Stimulated activated CD8-positive, alpha-beta memory T cell treated with anti-CD3 and anti-CD28 coated beads, Interleukin-15, amount 100 ng/mL, for 1 hour (primary cell): ENCODE results near the gene BEX3.

Experiments
- DNase-seq: peaks from one replicate; pipeline ENCODE4 v3.0.0-alpha.2; 2020; ENCODE audit warnings: low read depth

BEX3 gene

DNA sequence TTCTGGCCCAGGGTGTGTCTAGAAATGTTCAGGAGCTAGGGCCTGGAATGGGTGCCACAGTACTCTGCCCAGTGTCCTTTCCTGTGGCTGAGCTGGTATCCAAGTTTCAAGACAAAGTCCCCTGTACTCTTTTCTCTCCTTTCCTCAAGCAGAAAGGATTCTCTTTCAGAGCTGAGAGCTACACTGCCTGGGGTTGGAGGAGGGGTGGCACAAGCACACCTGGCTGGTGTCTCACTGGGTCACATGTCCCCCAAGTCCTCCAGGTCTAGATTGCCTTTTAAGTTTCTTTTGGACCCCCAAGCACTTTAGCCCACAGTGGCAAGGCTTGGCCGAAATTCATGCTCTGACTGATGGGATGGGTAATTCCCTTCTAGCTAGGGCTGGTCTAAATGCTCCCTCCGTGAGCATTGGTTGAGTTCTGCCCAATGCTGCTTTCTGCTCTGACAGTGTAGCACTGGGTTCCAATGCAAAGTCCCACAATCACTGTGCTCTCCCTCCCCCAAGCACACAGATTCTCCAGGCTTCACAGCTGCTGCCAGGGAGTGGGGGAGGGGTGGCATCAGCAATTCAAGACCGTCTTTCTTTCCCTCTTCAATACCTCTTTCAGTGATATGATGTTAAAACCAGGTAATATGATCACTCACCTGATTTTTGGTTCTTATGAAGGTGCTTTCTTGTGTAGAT is 47.8 kb downstream of the BEX3 start:
- DNase-seq, result no peak
